Measurements from ENCODE around the gene FAAP20. TPM values are rescaled to one million over a fixed set of nuclear protein-coding genes. Genes with fewer than 3 reads are reported as not detected.

Gene FAAP20
- total and polyA plus RNA-seq, 2 experiments from 2014 or later: 79.1 to 167 TPM

DNA sequence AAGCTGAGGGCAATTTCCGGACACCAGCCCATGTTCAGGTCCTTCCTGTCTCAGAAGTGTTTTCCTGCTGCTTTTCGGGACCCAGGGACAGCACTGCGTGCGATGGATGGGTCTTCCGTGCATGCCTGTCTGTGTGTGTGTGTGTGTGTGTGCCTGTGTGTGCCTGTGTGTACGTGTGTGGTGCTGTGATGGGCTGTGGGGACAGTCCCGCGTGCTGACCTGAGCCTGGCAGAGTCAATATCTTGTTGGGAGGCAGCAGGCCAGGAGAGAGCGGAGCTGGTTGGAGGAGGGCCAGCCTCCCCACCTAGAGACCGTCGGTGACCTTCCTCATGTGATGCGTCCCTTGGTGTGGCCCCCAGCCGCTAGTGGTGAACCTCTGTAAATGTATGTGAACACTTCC is 47.2 kb upstream of the FAAP20 start:
- Histone ChIP-seq H3K36me3 (ENCODE audit: insufficient read depth) (no peaks in the 10 kb centered on the region; the same call in 1 of the 2 replicates), H3K4me2 (no peak overlapping the region), H3K27ac (ENCODE audit: low read depth) (peak overlapping the region; percentile 63; the same call in 1 of the 2 replicates), H3K9me2 (ENCODE audit: insufficient read depth) (no peaks in the 10 kb centered on the region), H3K27me3 (ENCODE audit: insufficient read depth) (no peaks in the 10 kb centered on the region), H3K4me3 (no peak overlapping the region), H3F3A (replicated peaks; ENCODE audit: low read depth) (peaks cover 3% of the 10 kb centered on the region), H2AFZ (no peak overlapping the region), H3K4me1 (ENCODE audit: insufficient read depth) (peaks cover 8% of the 10 kb centered on the region; the same call in 1 of the 2 replicates), H4K20me1 (replicated peaks; ENCODE audit: insufficient read depth) (peaks cover 73% of the 10 kb centered on the region), H3K79me2 (replicated peaks; ENCODE audit: insufficient read depth) (peaks cover 100% of the 10 kb centered on the region)
- DNase-seq (ENCODE audit: low spot score): no peak
- H3K4me1 Mint-ChIP-seq: peaks cover 46% of the 10 kb centered on the region
- no peak for ATAC-seq
- peaks cover 23% of the 10 kb centered on the region for H3K36me3 Mint-ChIP-seq (ENCODE audit: low read depth)
- H3K4me3 Mint-ChIP-seq: no peak overlapping the region; the same call in 2 of the 3 replicates
- peaks cover 13% of the 10 kb centered on the region for H3K27me3 Mint-ChIP-seq (ENCODE audit: insufficient read depth, low read depth, poor library complexity)
- no peak for TF ChIP-seq CREB1 (CRISPR knock-in tag; IDR thresholded peaks at IDR 0.05; ENCODE audit: low read depth)
- TF ChIP-seq STAT1 (IDR thresholded peaks at IDR 0.05; ENCODE audit: unreplicated experiment): no peak
- peak overlapping the region; percentile 87 for H3K27ac Mint-ChIP-seq
- no peaks in the 10 kb centered on the region; the same call in 2 of the 3 replicates for H3K9me3 Mint-ChIP-seq

DNA sequence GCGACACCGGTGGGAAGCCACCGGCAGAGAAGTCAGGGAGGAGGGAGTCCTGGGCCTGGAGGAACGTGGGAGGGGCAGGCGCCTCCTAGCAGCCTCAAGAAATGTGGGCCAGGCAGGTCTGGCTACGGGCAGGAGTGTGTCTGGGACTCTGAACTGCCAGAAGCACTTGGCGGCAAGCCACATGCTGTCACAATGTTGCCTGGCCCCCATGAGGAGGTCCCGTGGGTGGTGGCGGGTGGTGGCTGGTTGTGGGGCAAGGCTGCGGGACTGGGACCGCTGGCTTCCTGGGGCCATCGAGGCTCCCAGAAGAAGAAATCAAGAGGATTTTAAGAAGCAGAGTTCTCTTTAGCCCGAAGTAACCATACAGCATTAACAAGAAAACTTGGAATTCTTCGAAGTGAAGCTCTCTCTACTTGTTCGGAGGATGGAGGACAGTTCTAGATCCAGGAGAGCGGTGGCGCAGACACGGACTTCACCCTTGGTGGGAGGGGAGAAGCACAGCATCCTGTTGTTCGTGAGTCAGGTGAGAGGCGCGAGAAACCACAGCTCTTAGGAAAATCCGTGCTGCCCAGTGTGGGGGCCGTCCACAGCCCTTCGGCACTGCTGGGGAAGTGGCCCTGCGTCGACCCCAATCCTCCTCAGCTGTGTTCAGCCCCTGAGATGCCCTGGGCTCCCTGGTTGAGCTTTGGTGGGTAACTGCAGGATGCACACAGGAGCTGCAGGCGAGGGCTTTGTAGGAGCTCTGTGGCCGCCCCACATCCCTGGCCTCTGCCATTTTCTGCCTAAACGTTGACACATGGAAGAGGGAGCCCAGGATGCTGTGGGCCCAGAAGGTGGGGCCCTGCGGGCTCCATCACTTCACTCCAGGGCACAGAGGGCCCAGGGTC is 45.9 kb upstream of the FAAP20 start:
- no peak overlapping the region; the same call in 2 of the 3 replicates for H3K4me3 Mint-ChIP-seq
- peak overlapping the region; percentile 78; the same call in 1 of the 2 replicates for H3K27ac ChIP-seq (ENCODE audit: low read depth)
- peaks cover 15% of the 10 kb centered on the region for H3K27me3 Mint-ChIP-seq (ENCODE audit: insufficient read depth, low read depth, poor library complexity)
- H3K4me2 ChIP-seq: no peak overlapping the region
- peaks cover 47% of the 10 kb centered on the region for H3K4me1 Mint-ChIP-seq
- H3K27ac Mint-ChIP-seq: 0 out of 2 replicates have a peak overlapping the region, but pooled peaks have one; percentile 60
- H3F3A ChIP-seq (replicated peaks; ENCODE audit: low read depth): peaks cover 3% of the 10 kb centered on the region
- H3K36me3 ChIP-seq (ENCODE audit: insufficient read depth): no peaks in the 10 kb centered on the region; the same call in 1 of the 2 replicates
- no peak overlapping the region for H2AFZ ChIP-seq
- DNase-seq (ENCODE audit: low spot score) (no peak), ATAC-seq (no peak)
- H3K9me2 ChIP-seq (ENCODE audit: insufficient read depth): no peaks in the 10 kb centered on the region
- peaks cover 21% of the 10 kb centered on the region for H3K36me3 Mint-ChIP-seq (ENCODE audit: low read depth)
- H3K4me3 ChIP-seq: no peak overlapping the region
- H3K27me3 ChIP-seq (ENCODE audit: insufficient read depth): no peaks in the 10 kb centered on the region
- peaks cover 100% of the 10 kb centered on the region for H3K79me2 ChIP-seq (replicated peaks; ENCODE audit: insufficient read depth)
- peaks cover 80% of the 10 kb centered on the region for H4K20me1 ChIP-seq (replicated peaks; ENCODE audit: insufficient read depth)
- no peaks in the 10 kb centered on the region; the same call in 1 of the 2 replicates for H3K4me1 ChIP-seq (ENCODE audit: insufficient read depth)
- H3K9me3 Mint-ChIP-seq: no peaks in the 10 kb centered on the region; the same call in 2 of the 3 replicates
- TF ChIP-seq, protein P1, sequence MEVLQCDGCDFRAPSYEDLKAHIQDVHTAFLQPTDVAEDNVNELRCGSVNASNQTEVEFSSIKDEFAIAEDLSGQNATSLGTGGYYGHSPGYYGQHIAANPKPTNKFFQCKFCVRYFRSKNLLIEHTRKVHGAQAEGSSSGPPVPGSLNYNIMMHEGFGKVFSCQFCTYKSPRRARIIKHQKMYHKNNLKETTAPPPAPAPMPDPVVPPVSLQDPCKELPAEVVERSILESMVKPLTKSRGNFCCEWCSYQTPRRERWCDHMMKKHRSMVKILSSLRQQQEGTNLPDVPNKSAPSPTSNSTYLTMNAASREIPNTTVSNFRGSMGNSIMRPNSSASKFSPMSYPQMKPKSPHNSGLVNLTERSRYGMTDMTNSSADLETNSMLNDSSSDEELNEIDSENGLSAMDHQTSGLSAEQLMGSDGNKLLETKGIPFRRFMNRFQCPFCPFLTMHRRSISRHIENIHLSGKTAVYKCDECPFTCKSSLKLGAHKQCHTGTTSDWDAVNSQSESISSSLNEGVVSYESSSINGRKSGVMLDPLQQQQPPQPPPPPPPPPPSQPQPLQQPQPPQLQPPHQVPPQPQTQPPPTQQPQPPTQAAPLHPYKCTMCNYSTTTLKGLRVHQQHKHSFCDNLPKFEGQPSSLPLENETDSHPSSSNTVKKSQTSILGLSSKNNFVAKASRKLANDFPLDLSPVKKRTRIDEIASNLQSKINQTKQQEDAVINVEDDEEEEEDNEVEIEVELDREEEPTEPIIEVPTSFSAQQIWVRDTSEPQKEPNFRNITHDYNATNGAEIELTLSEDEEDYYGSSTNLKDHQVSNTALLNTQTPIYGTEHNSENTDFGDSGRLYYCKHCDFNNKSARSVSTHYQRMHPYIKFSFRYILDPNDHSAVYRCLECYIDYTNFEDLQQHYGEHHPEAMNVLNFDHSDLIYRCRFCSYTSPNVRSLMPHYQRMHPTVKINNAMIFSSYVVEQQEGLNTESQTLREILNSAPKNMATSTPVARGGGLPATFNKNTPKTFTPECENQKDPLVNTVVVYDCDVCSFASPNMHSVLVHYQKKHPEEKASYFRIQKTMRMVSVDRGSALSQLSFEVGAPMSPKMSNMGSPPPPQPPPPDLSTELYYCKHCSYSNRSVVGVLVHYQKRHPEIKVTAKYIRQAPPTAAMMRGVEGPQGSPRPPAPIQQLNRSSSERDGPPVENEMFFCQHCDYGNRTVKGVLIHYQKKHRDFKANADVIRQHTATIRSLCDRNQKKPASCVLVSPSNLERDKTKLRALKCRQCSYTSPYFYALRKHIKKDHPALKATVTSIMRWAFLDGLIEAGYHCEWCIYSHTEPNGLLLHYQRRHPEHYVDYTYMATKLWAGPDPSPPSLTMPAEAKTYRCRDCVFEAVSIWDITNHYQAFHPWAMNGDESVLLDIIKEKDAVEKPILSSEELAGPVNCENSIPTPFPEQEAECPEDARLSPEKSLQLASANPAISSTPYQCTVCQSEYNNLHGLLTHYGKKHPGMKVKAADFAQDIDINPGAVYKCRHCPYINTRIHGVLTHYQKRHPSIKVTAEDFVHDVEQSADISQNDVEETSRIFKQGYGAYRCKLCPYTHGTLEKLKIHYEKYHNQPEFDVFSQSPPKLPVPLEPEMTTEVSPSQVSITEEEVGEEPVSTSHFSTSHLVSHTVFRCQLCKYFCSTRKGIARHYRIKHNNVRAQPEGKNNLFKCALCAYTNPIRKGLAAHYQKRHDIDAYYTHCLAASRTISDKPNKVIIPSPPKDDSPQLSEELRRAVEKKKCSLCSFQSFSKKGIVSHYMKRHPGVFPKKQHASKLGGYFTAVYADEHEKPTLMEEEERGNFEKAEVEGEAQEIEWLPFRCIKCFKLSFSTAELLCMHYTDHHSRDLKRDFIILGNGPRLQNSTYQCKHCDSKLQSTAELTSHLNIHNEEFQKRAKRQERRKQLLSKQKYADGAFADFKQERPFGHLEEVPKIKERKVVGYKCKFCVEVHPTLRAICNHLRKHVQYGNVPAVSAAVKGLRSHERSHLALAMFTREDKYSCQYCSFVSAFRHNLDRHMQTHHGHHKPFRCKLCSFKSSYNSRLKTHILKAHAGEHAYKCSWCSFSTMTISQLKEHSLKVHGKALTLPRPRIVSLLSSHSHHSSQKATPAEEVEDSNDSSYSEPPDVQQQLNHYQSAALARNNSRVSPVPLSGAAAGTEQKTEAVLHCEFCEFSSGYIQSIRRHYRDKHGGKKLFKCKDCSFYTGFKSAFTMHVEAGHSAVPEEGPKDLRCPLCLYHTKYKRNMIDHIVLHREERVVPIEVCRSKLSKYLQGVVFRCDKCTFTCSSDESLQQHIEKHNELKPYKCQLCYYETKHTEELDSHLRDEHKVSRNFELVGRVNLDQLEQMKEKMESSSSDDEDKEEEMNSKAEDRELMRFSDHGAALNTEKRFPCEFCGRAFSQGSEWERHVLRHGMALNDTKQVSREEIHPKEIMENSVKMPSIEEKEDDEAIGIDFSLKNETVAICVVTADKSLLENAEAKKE (CRISPR knock-in tag; IDR thresholded peaks at IDR 0.05): no peak
- TF ChIP-seq EZH2 (IDR thresholded peaks at IDR 0.05; ENCODE audit: low read depth, unreplicated experiment) (no peak), CREB1 (CRISPR knock-in tag; IDR thresholded peaks at IDR 0.05; ENCODE audit: low read depth) (no peak), ZNF114 (CRISPR knock-in tag; IDR thresholded peaks at IDR 0.05) (no peak), NANOG (IDR thresholded peaks at IDR 0.05; ENCODE audit: borderline replicate concordance) (no peak)
- TF ChIP-seq, protein P2, sequence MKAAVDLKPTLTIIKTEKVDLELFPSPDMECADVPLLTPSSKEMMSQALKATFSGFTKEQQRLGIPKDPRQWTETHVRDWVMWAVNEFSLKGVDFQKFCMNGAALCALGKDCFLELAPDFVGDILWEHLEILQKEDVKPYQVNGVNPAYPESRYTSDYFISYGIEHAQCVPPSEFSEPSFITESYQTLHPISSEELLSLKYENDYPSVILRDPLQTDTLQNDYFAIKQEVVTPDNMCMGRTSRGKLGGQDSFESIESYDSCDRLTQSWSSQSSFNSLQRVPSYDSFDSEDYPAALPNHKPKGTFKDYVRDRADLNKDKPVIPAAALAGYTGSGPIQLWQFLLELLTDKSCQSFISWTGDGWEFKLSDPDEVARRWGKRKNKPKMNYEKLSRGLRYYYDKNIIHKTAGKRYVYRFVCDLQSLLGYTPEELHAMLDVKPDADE (IDR thresholded peaks at IDR 0.05): no peak
- TF ChIP-seq, protein P3, sequence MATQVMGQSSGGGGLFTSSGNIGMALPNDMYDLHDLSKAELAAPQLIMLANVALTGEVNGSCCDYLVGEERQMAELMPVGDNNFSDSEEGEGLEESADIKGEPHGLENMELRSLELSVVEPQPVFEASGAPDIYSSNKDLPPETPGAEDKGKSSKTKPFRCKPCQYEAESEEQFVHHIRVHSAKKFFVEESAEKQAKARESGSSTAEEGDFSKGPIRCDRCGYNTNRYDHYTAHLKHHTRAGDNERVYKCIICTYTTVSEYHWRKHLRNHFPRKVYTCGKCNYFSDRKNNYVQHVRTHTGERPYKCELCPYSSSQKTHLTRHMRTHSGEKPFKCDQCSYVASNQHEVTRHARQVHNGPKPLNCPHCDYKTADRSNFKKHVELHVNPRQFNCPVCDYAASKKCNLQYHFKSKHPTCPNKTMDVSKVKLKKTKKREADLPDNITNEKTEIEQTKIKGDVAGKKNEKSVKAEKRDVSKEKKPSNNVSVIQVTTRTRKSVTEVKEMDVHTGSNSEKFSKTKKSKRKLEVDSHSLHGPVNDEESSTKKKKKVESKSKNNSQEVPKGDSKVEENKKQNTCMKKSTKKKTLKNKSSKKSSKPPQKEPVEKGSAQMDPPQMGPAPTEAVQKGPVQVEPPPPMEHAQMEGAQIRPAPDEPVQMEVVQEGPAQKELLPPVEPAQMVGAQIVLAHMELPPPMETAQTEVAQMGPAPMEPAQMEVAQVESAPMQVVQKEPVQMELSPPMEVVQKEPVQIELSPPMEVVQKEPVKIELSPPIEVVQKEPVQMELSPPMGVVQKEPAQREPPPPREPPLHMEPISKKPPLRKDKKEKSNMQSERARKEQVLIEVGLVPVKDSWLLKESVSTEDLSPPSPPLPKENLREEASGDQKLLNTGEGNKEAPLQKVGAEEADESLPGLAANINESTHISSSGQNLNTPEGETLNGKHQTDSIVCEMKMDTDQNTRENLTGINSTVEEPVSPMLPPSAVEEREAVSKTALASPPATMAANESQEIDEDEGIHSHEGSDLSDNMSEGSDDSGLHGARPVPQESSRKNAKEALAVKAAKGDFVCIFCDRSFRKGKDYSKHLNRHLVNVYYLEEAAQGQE (IDR thresholded peaks at IDR 0.05; ENCODE audit: unreplicated experiment): no peak
